Measurements from ENCODE around the gene TMEM203. TPM values are rescaled to one million over a fixed set of nuclear protein-coding genes. Genes with fewer than 3 reads are reported as not detected.

TMEM203 gene
- total RNA-seq, 1 donor from 2014 or later: 40.6 TPM

GRCh38 chr9:137188490-137189296, 16.8 kb downstream of the TMEM203 start, which contains the start of the genes ANAPC2 and SSNA1:
Gene ANAPC2, minus strand, starts transcription at chr9:137188560. Its CDS starts 28 bp downstream, at chr9:137188532.
Gene SSNA1, plus strand, starts transcription at chr9:137188676. Its CDS starts 51 bp downstream, at chr9:137188727.
- DNase-seq (ENCODE audit: low spot score): peak; percentile 95
- intact Hi-C loops (cut with DNase I): loop anchor here (2.0 kb wide), 2 partner anchors 16 to 34 kb away; partner anchors contain the start of genes NDOR1, RNF208 and TMEM203

GRCh38 chr9:137188086-137188489, 17.4 kb downstream of the TMEM203 start:
- DNase-seq (ENCODE audit: low spot score): no peak
- intact Hi-C loops (cut with DNase I): loop anchor here (2.0 kb wide), 2 partner anchors 17 to 35 kb away; partner anchors contain the start of genes NDOR1, RNF208 and TMEM203

GRCh38 chr9:137187386-137187785, 18.1 kb downstream of the TMEM203 start:
- intact Hi-C loops (cut with DNase I): no loop called here
- no peak for DNase-seq (ENCODE audit: low spot score)

GRCh38 chr9:137186385-137186784, 19.1 kb downstream of the TMEM203 start:
- DNase-seq (ENCODE audit: low spot score): no peak
- intact Hi-C loops (cut with DNase I): no loop called here

GRCh38 chr9:137185921-137186320, 19.5 kb downstream of the TMEM203 start:
- intact Hi-C loops (cut with DNase I): no loop called here
- DNase-seq (ENCODE audit: low spot score): no peak

DNA sequence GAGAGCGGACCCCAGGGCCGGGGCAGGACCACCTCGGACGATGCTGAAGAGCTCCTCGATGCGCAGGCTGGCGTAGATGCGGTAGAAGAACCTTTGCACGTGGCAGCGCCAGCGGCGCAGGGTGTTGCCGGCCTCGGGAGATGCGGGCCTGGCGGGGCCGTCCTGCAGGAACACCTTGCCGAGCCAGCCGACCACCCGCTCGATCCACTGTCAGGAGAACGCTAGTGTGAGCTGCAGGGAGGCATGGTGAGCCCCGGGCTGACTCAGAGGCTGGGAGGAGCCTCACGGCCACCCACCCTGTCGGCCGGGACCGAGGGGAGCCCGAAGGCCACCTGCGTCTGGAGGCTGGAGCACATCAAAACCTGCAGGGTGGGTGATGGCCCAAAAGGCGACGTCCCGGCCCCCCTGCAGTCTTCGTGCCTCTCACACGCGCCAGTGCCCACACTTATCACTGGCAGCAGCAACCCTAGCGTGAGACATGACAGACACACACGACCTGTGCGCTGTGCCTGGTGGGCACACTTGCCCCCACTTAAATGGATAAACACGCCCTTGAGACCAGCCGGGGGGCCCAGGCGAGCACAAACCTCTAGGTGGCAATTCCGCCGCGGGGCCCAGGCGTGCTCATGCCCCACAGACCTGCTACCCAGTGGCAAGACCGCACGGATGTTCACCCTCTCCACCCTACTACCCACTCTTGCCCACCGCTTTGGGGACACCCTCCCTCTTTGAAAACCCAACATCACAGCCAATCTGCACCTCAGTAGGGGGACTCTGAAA, 20.4 kb downstream of the TMEM203 start:
- DNase-seq (ENCODE audit: low spot score): no peak
- intact Hi-C loops (cut with DNase I): no loop called here

GRCh38 chr9:137183980-137184595, 21.4 kb downstream of the TMEM203 start:
- intact Hi-C loops (cut with DNase I): no loop called here
- no peak for DNase-seq (ENCODE audit: low spot score)

DNA sequence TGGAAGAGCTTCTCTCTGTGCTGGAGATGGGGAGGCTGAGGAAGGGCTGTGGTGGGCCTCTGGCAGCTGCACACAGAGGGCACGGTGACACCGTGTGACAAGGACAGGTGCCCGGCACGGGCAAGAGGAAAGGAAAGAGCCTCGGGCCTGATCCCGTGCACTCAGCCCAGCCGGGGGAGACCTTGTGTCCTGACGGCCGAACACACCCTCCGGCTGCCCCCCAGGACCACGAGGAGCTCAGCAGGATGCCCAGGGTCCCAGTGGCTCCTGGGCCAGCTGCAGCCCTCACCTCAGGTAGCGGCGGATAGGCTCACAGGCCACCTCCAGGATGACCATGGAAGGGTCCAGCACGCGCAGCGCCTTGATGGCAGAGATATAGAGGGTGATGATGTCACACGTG, 22.6 kb downstream of the TMEM203 start:
- intact Hi-C loops (cut with DNase I): no loop called here
- DNase-seq (ENCODE audit: low spot score): no peak

GRCh38 chr9:137181680-137182079, 23.8 kb downstream of the TMEM203 start:
- intact Hi-C loops (cut with DNase I): no loop called here
- DNase-seq (ENCODE audit: low spot score): no peak

DNA sequence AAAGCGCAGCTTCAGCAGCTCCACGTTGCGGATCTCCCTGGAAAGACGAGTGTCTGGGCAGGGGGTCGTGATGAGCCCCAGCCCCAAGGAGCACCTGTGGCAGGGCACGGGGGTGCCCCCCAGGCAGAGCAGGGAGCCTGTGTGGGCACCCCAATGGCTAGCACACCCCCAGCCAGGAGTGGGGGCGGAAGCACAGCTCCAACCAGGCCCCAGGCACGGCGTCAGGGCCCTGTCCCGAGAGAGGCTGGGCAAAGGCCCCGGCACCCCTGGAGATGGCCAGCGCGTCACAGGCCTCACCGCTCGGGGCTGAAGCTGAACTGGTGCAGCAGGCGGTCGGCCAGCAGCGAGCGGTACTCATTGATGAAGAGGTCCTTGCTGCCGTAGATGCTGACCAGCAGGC, 25.0 kb downstream of the TMEM203 start:
- intact Hi-C loops (cut with DNase I): no loop called here
- no peak for DNase-seq (ENCODE audit: low spot score)

GRCh38 chr9:137179761-137180160, 25.7 kb downstream of the TMEM203 start:
- no peak for DNase-seq (ENCODE audit: low spot score)
- intact Hi-C loops (cut with DNase I): no loop called here

DNA sequence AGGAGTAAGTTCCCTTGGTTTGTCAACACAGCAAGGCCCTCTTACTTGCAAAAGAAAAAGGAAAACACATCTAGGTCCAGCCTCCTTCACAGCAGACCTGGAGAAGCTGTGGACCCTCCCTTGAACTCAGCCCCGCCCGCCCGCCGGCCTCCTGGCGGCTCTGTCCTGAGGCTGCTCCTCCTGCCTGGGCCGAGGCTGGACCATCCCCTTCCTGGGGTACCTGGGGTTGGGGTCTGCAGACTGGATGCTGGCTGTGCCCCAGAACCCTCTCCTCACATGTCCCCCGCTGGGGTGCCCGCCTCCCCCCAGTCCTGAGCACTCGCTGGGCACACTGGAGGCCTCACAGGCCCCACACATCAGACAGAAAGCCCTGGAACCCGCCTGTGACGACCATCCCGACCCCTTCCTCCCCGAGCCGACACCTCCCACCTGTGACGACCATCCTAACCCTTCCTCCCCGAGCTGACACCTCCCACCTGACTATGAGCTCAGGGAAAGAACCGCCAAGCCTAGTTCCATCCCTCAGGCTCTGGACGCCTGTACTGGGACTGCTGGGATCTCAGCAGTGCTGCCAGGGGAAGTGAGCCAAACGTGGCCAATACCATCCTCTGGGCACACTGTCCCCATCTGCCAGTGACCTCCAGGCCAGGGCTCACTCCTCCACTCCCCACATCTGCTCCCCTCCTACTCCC, 26.4 kb downstream of the TMEM203 start:
- DNase-seq (ENCODE audit: low spot score): no peak
- intact Hi-C loops (cut with DNase I): no loop called here

DNA sequence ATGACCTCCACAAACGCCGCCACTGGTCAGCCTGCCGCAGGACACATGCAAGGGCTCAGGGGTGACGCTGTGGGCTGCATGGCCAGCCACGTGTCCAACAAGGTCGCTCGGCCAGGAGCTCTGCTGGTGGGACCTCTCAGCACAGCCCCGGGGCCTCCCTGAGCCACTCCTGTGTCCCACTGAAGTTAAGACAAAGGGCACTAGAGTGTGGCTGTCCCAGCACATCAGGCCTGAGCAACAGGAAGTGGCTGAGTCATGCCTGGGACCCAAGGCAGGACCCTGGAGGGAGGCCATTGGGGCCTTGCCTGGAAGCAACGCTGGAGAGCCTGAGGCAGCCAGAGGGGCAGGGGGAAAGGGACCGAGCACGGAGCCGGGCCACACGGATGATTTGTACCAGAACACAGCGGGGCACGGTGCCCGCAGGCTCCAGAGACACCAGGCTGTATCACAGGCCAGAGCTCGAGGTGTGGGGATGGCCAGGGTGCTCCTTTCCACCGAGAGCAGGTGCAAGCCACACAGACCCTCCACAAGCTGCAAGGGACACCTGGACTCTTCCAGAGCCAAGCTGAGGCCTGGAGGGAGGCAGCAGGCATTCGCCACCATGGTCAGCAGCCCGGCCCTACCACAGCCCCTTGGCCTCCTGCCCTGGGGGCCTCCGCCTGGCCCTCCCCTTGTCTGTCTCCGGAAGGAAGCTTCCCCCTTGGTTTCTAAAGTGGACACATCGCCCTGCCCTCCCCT, 27.1 kb downstream of the TMEM203 start:
- DNase-seq (ENCODE audit: low spot score): no peak
- intact Hi-C loops (cut with DNase I): no loop called here

DNA sequence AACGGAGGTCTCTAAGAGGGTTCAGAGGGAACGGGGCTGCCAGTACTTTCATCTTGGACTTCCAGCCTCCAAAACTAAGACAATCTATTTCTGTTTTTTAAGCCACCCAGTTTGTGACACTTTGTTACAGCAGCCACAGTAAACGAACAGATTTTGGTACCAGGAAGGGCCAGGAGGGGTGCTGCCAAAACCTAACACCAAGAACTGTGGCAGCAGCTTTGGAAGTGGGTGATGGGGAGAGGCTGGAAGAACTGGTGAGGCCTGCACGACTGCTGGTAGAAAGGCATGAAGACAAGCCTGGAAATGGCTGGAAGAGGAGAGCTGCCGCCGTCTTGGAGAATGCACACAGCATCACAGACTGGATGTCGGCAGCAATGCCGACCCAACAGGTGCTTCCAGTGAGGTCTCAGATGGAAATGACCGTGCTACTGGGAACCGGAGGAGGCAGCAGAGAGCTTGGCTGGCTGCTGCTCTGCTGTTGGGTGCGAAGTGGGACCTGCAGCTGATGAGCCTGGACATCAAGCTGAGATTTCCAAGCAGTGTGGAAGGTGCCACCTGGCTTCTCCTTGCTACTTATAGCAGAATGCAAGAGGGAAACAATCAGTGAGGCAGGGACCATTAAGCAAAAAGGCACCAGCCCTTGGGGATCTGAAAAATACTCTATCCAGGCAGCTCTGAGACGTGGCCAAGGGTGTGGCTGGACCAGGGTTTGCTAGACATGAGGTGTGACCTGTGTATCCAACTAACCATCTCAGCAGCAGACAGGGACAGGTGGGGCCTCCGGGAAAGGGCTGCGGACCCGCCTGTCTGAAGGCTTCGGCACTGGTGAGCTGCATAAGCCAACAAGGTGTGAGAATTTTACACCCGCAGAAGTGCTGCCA, 28.9 kb downstream of the TMEM203 start:
- intact Hi-C loops (cut with DNase I): no loop called here
- no peak for DNase-seq (ENCODE audit: low spot score)

- no peak for DNase-seq (ENCODE audit: low spot score)
- intact Hi-C loops (cut with DNase I): no loop called here
Measured at GRCh38 chr9:137175345-137175961, 30.0 kb downstream of the TMEM203 start.

- no peak for DNase-seq (ENCODE audit: low spot score)
Measured at GRCh38 chr9:137174722-137175293, 30.6 kb downstream of the TMEM203 start.

More at GRCh38 chr9:137174722-137175293, 30.6 kb downstream of the TMEM203 start:
- intact Hi-C loops (cut with DNase I): no loop called here

All from cardiac septum (tissue), 1 donor.